ENCODE results near the gene CASKIN1.
A peak's percentile ranks its signal among the peaks of the same experiment; 100 is the strongest.

GRCh38 chr16:2237493-2238149, 41.2 kb upstream of the CASKIN1 start:
- TF ChIP-seq SIN3A (IDR thresholded peaks at IDR 0.05; ENCODE audit: borderline replicate concordance, insufficient read depth, low read length) (no peak), REST (IDR thresholded peaks at IDR 0.05; ENCODE audit: insufficient read depth in 1 of 2, low read depth in 2 of 2, low read length in 2 of 2) (no peak), POLR2AphosphoS5 (IDR thresholded peaks at IDR 0.05; ENCODE audit: low read depth, low read length) (0 out of 2 replicates have a peak, but pooled peaks have one; percentile 8), TAF1 (IDR thresholded peaks at IDR 0.05; ENCODE audit: borderline replicate concordance, insufficient read depth, low read length) (no peak), FOXP2 (optimal IDR thresholded peaks at IDR 0.05; ENCODE audit: borderline replicate concordance, extremely low read depth, extremely low read length, insufficient read depth) (no peak)

All from PFSK-1 (cell line).